SU-DHL-6 (cell line): ENCODE results near the gene CGB3.

Experiments
- H2AFZ ChIP-seq: fragments of 200-600 bp; sonication (generic); 2 replicates; pipeline ENCODE4 v1.6.1; 2014; ENCODE audit warnings: low read depth, mild to moderate bottlenecking, moderate library complexity, mixed read lengths, antibody characterized with exemption, low read length; ENCODE audit not compliant: severe bottlenecking
- H3F3A ChIP-seq: fragments of 200-600 bp; shearing (Covaris generic); 2 replicates; pipeline ENCODE4 v1.6.0; 2016; ENCODE audit warnings: antibody characterized with exemption, mild to moderate bottlenecking; ENCODE audit not compliant: insufficient read depth
- H3K27ac ChIP-seq: fragments of 200-600 bp; sonication (generic); 2 replicates; pipeline ENCODE4 v1.5.1; 2016; ENCODE audit warnings: low read depth, mild to moderate bottlenecking, low read length, moderate library complexity, mixed read lengths
- H3K27me3 ChIP-seq: fragments of 200-600 bp; sonication (generic), shearing (Covaris generic); 2 replicates; pipeline ENCODE4 v1.6.0; 2014; ENCODE audit warnings: mild to moderate bottlenecking, low read length
- H3K36me3 ChIP-seq: fragments of 200-600 bp; sonication (generic); 2 replicates; pipeline ENCODE4 v1.6.1; 2014; ENCODE audit warnings: mild to moderate bottlenecking, low read length, mixed read lengths
- H3K4me2 ChIP-seq: fragments of 300-600, 200-600 bp; shearing (Covaris generic), sonication (generic); 2 replicates; pipeline ENCODE4 v1.6.0; 2014; ENCODE audit warnings: low read length, low read depth, mild to moderate bottlenecking; ENCODE audit not compliant: poor library complexity, severe bottlenecking
- H3K4me3 ChIP-seq: fragments of 200-600 bp; sonication (generic); 2 replicates; pipeline ENCODE4 v1.5.1; 2014; ENCODE audit warnings: antibody characterized with exemption, low read length, mild to moderate bottlenecking, mixed read lengths; ENCODE audit not compliant: insufficient read depth, poor library complexity, severe bottlenecking
- H3K79me2 ChIP-seq: fragments of 200-600 bp; sonication (generic); 2 replicates; pipeline ENCODE4 v1.6.1; 2014; ENCODE audit warnings: mild to moderate bottlenecking, low read length, moderate library complexity; ENCODE audit not compliant: insufficient read depth
- H3K9ac ChIP-seq: fragments of 200-600 bp; sonication (generic); 2 replicates; pipeline ENCODE4 v1.7.0; 2014; ENCODE audit warnings: mild to moderate bottlenecking, low read length
- H3K9me2 ChIP-seq: fragments of 200-600 bp; sonication (generic); replicated peaks from 2 replicates; pipeline ENCODE4 v1.6.1; 2014; ENCODE audit warnings: low read length; ENCODE audit not compliant: insufficient read depth
- H3K9me3 ChIP-seq: fragments of 200-600 bp; sonication (generic); 2 replicates; pipeline ENCODE4 v1.6.1; 2014; ENCODE audit warnings: low read length, mixed read lengths; ENCODE audit not compliant: insufficient read depth
- H4K20me1 ChIP-seq: fragments of 200-600 bp; sonication (generic); 2 replicates; pipeline ENCODE4 v1.6.1; 2014; ENCODE audit warnings: low read depth, mild to moderate bottlenecking, antibody characterized with exemption, low read length, moderate library complexity, mixed read lengths
- CTCF ChIP-seq: fragments of 200-600 bp; sonication (generic); IDR thresholded peaks from one replicate; pipeline ENCODE4 v1.5.1; 2017; ENCODE audit warnings: antibody characterized with exemption, mild to moderate bottlenecking, low read length, moderate library complexity; ENCODE audit not compliant: insufficient read depth, poor library complexity, severe bottlenecking
- EZH2phosphoT487 ChIP-seq: fragments of 200-600 bp; sonication (generic), shearing (Covaris generic); conservative IDR thresholded peaks from 2 replicates; pipeline ENCODE4 v1.6.1; 2018; ENCODE audit warnings: mild to moderate bottlenecking, antibody characterized with exemption, low read length, moderate library complexity, mixed read lengths

The CGB3 gene

GRCh38 chr19:48988286-48988685, 35.8 kb downstream of the CGB3 start:
- H3K9me3 ChIP-seq: no peaks in the 10 kb centered on the region
- H3K27ac ChIP-seq: no peak overlapping the region
- H4K20me1 ChIP-seq: no peaks in the 10 kb centered on the region
- no peaks in the 10 kb centered on the region for H3F3A ChIP-seq
- no peaks in the 10 kb centered on the region for H3K27me3 ChIP-seq
- peaks cover 13% of the 10 kb centered on the region for H3K79me2 ChIP-seq
- TF ChIP-seq CTCF (no peak), EZH2phosphoT487 (no peak)
- H2AFZ ChIP-seq: no peak overlapping the region
- H3K4me3 ChIP-seq: no peak overlapping the region
- H3K9me2 ChIP-seq: no peaks in the 10 kb centered on the region
- no peaks in the 10 kb centered on the region for H3K36me3 ChIP-seq
- no peak overlapping the region for H3K9ac ChIP-seq
- H3K4me2 ChIP-seq: no peak overlapping the region

- no peaks in the 10 kb centered on the region for H3K9me2 ChIP-seq
- no peaks in the 10 kb centered on the region for H3K9me3 ChIP-seq
- TF ChIP-seq CTCF (no peak), EZH2phosphoT487 (no peak)
- H3K27ac ChIP-seq: no peak overlapping the region
- H3K79me2 ChIP-seq: peaks cover 7% of the 10 kb centered on the region
- no peak overlapping the region for H2AFZ ChIP-seq
- no peak overlapping the region for H3K4me3 ChIP-seq
- H3K9ac ChIP-seq: no peak overlapping the region
- no peak overlapping the region for H3K4me2 ChIP-seq
- no peaks in the 10 kb centered on the region for H4K20me1 ChIP-seq
- no peaks in the 10 kb centered on the region for H3F3A ChIP-seq
- no peaks in the 10 kb centered on the region for H3K27me3 ChIP-seq
- no peaks in the 10 kb centered on the region for H3K36me3 ChIP-seq
Measured at GRCh38 chr19:48987323-48987722, 36.8 kb downstream of the CGB3 start.

- no peaks in the 10 kb centered on the region for H4K20me1 ChIP-seq
- no peaks in the 10 kb centered on the region for H3K36me3 ChIP-seq
- H3K9me3 ChIP-seq: no peaks in the 10 kb centered on the region
- no peaks in the 10 kb centered on the region for H3F3A ChIP-seq
- H3K4me3 ChIP-seq: no peak overlapping the region
- H3K4me2 ChIP-seq: no peak overlapping the region
- no peaks in the 10 kb centered on the region for H3K27me3 ChIP-seq
- no peak overlapping the region for H2AFZ ChIP-seq
- H3K27ac ChIP-seq: no peak overlapping the region
- no peaks in the 10 kb centered on the region for H3K9me2 ChIP-seq
- no peaks in the 10 kb centered on the region for H3K79me2 ChIP-seq
- TF ChIP-seq EZH2phosphoT487: no peak
- TF ChIP-seq CTCF: no peak
- no peak overlapping the region for H3K9ac ChIP-seq
Measured at GRCh38 chr19:48986211-48986610, 37.9 kb downstream of the CGB3 start.

GRCh38 chr19:48985711-48986110, 38.4 kb downstream of the CGB3 start:
- no peaks in the 10 kb centered on the region for H4K20me1 ChIP-seq
- H3K9me3 ChIP-seq: no peaks in the 10 kb centered on the region
- TF ChIP-seq CTCF (no peak), EZH2phosphoT487 (no peak)
- no peaks in the 10 kb centered on the region for H3K9me2 ChIP-seq
- H3K27me3 ChIP-seq: no peaks in the 10 kb centered on the region
- H3K27ac ChIP-seq: no peak overlapping the region
- H3K4me2 ChIP-seq: no peak overlapping the region
- H3K9ac ChIP-seq: no peak overlapping the region
- no peaks in the 10 kb centered on the region for H3K79me2 ChIP-seq
- H3K4me3 ChIP-seq: no peak overlapping the region
- no peaks in the 10 kb centered on the region for H3F3A ChIP-seq
- no peaks in the 10 kb centered on the region for H3K36me3 ChIP-seq
- no peak overlapping the region for H2AFZ ChIP-seq
